H9 (cell line): ENCODE measurements around the gene MYMX. TPM values are rescaled to one million over a fixed set of nuclear protein-coding genes. Genes with fewer than 3 reads are reported as not detected.
A peak's percentile ranks its signal among the peaks of the same experiment; 100 is the strongest.
"Not testable (repeated sequence)": the region's sequence is repeated elsewhere in the genome, so short reads cannot be mapped to it uniquely, and the experiment has no call there.

Source experiments
- DNase-seq: peaks from one replicate; pipeline ENCODE4 v3.0.0-alpha.2; 2017
- H2AFZ ChIP-seq: one replicate; pipeline ENCODE4 v1.6.1; 2013; ENCODE audit warnings: mild to moderate bottlenecking, low read length, control low read depth, moderate library complexity
- H2AK5ac ChIP-seq: 2 replicates; pipeline ENCODE4 v1.6.1; 2013; ENCODE audit warnings: low read length, control low read depth, mixed read lengths; ENCODE audit not compliant: insufficient read length
- H2BK120ac ChIP-seq: one replicate; pipeline ENCODE4 v1.6.1; 2013; ENCODE audit warnings: low read depth, mild to moderate bottlenecking, low read length, control low read depth, inconsistent platforms; ENCODE audit not compliant: poor library complexity, severe bottlenecking
- H2BK12ac ChIP-seq: 2 replicates; pipeline ENCODE4 v1.6.1; 2013; ENCODE audit warnings: low read length, control low read depth, mixed read lengths, low read depth; ENCODE audit not compliant: insufficient read length
- H2BK15ac ChIP-seq: 2 replicates; pipeline ENCODE4 v1.6.1; 2013; ENCODE audit warnings: low read depth, low read length, control low read depth
- H2BK20ac ChIP-seq: one replicate; pipeline ENCODE4 v1.6.1; 2013; ENCODE audit warnings: low read depth, mild to moderate bottlenecking, low read length, control low read depth, inconsistent platforms; ENCODE audit not compliant: poor library complexity, severe bottlenecking
- H2BK5ac ChIP-seq: 2 replicates; pipeline ENCODE4 v1.6.1; 2013; ENCODE audit warnings: low read length, control low read depth, mixed read lengths; ENCODE audit not compliant: insufficient read length
- H3K14ac ChIP-seq: 2 replicates; pipeline ENCODE4 v1.6.1; 2013; ENCODE audit warnings: low read length, control low read depth; ENCODE audit not compliant: insufficient read depth
- H3K18ac ChIP-seq: 2 replicates; pipeline ENCODE4 v1.6.1; 2013; ENCODE audit warnings: low read depth, mild to moderate bottlenecking, mixed read lengths, low read length, control low read depth; ENCODE audit not compliant: insufficient read length
- H3K23ac ChIP-seq: 2 replicates; pipeline ENCODE4 v1.6.1; 2013; ENCODE audit warnings: low read length, control low read depth, mixed read lengths, low read depth; ENCODE audit not compliant: insufficient read length
- H3K23me2 ChIP-seq: 2 replicates; pipeline ENCODE4 v1.6.1; 2013; ENCODE audit warnings: low read depth, mild to moderate bottlenecking, mixed read lengths, low read length, control low read depth; ENCODE audit not compliant: insufficient read length, poor library complexity, severe bottlenecking
- H3K27ac ChIP-seq: 2 replicates; pipeline ENCODE4 v1.5.1; 2013; ENCODE audit warnings: low read length, control low read depth, mixed read lengths, low read depth; ENCODE audit not compliant: insufficient read length
- H3K27me3 ChIP-seq: 2 replicates; pipeline ENCODE4 v1.6.1; 2013; ENCODE audit warnings: low read length, control low read depth, inconsistent platforms; ENCODE audit not compliant: insufficient read depth
- H3K4ac ChIP-seq: 2 replicates; pipeline ENCODE4 v1.6.1; 2013; ENCODE audit warnings: low read depth, mild to moderate bottlenecking, control low read depth, inconsistent platforms, low read length, moderate library complexity
- H3K4me1 ChIP-seq: 2 replicates; pipeline ENCODE4 v1.6.1; 2013; ENCODE audit warnings: low read length, control low read depth, inconsistent platforms; ENCODE audit not compliant: insufficient read depth
- H3K4me2 ChIP-seq: 2 replicates; pipeline ENCODE4 v1.6.1; 2013; ENCODE audit warnings: low read length, control low read depth, mixed read lengths; ENCODE audit not compliant: insufficient read length, insufficient read depth
- H3K56ac ChIP-seq: 2 replicates; pipeline ENCODE4 v1.6.1; 2013; ENCODE audit warnings: low read depth, mild to moderate bottlenecking, mixed read lengths, low read length, control low read depth; ENCODE audit not compliant: insufficient read length
- H3K79me1 ChIP-seq: 2 replicates; pipeline ENCODE4 v1.6.1; 2013; ENCODE audit warnings: low read depth, mild to moderate bottlenecking, moderate library complexity, low read length, control low read depth, inconsistent platforms; ENCODE audit not compliant: insufficient read depth, poor library complexity, severe bottlenecking
- H3K79me2 ChIP-seq: 2 replicates; pipeline ENCODE4 v1.6.1; 2013; ENCODE audit warnings: low read length, control low read depth, inconsistent platforms; ENCODE audit not compliant: insufficient read depth
- H3K9ac ChIP-seq: 2 replicates; pipeline ENCODE4 v1.6.1; 2013; ENCODE audit warnings: low read length, control low read depth, mixed read lengths; ENCODE audit not compliant: insufficient read length; ENCODE audit errors: extremely low read depth
- H3K9me3 ChIP-seq: one replicate; pipeline ENCODE4 v1.6.1; 2013; ENCODE audit warnings: low read depth, low read length, inconsistent platforms; ENCODE audit not compliant: control insufficient read depth
- H3T11ph ChIP-seq: one replicate; pipeline ENCODE4 v1.6.1; 2013; ENCODE audit warnings: mild to moderate bottlenecking, low read length, control low read depth, inconsistent platforms
- H4K20me1 ChIP-seq: one replicate; pipeline ENCODE4 v1.6.1; 2013; ENCODE audit not compliant: control insufficient read depth, insufficient read length, insufficient read depth
- H4K5ac ChIP-seq: 2 replicates; pipeline ENCODE4 v1.6.1; 2013; ENCODE audit warnings: low read depth, mild to moderate bottlenecking, mixed read lengths, low read length, control low read depth; ENCODE audit not compliant: insufficient read length
- H4K8ac ChIP-seq: replicated peaks from 2 replicates; pipeline ENCODE4 v1.6.1; 2013; ENCODE audit warnings: low read length, control low read depth, mixed read lengths, low read depth; ENCODE audit not compliant: insufficient read length
- H4K91ac ChIP-seq: 2 replicates; pipeline ENCODE4 v1.6.1; 2013; ENCODE audit warnings: low read depth, mild to moderate bottlenecking, moderate library complexity, mixed read lengths, low read length, control low read depth; ENCODE audit not compliant: insufficient read length
- H3K27ac Mint-ChIP-seq, 3 experiments: 2 replicates in 2 of 3; 3 replicates in 1 of 3; pipeline ENCODE4 v1.8.0; 2020 to 2021; ENCODE audit warnings: mixed read lengths in 3 of 3, mild to moderate bottlenecking in 1 of 3, moderate library complexity in 1 of 3
- H3K27me3 Mint-ChIP-seq: 2 replicates; pipeline ENCODE4 v1.8.0; 2021; ENCODE audit warnings: low read depth, mild to moderate bottlenecking, moderate library complexity, mixed read lengths
- H3K36me3 Mint-ChIP-seq, 3 experiments: 2 replicates in 2 of 3; 3 replicates in 1 of 3; pipeline ENCODE4 v1.8.0; 2020 to 2021; ENCODE audit warnings: low read depth in 3 of 3, mixed read lengths in 3 of 3; ENCODE audit not compliant: insufficient read depth in 1 of 3
- H3K4me1 Mint-ChIP-seq, 2 experiments: 2 replicates each; pipeline ENCODE4 v1.8.0; 2020; ENCODE audit warnings: mixed read lengths in 2 of 2
- H3K4me3 Mint-ChIP-seq, 2 experiments: 2 replicates in 1 of 2; 3 replicates in 1 of 2; pipeline ENCODE4 v1.8.0; 2020 to 2021; ENCODE audit warnings: mild to moderate bottlenecking in 2 of 2, mixed read lengths in 2 of 2, moderate library complexity in 1 of 2
- H3K9me3 Mint-ChIP-seq, 2 experiments: 2 replicates in 1 of 2; 3 replicates in 1 of 2; pipeline ENCODE4 v1.8.0; 2020; ENCODE audit warnings: mild to moderate bottlenecking in 2 of 2, mixed read lengths in 2 of 2, moderate library complexity in 1 of 2
- WGBS: extraction: QIAGEN DNeasy Blood & Tissue Kit; methylation state at CpG from one replicate; pipeline ENCODE4 v1.1.7; 2013; ENCODE audit warnings: missing lambda C conversion rate, low lambda C conversion rate, mixed read lengths; ENCODE audit not compliant: insufficient read length; ENCODE audit errors: extremely low coverage; 5-methylcytosine and 5-hydroxymethylcytosine counted together
- total RNA-seq: library from RNA; stranded (reverse); gene quantifications from 2 replicates; pipeline ENCODE4 v1.2.1, GENCODE V29; 2021
- TF ChIP-seq, protein P1 (sequence below): fragments of 200-600 bp; sonication (generic); conservative IDR thresholded peaks from 3 replicates; pipeline ENCODE4 v1.8.0; 2021; ENCODE audit warnings: antibody characterized with exemption, mild to moderate bottlenecking

Gene MYMX
- total RNA-seq, 1 experiment from 2014 or later: 1.1 TPM

DNA sequence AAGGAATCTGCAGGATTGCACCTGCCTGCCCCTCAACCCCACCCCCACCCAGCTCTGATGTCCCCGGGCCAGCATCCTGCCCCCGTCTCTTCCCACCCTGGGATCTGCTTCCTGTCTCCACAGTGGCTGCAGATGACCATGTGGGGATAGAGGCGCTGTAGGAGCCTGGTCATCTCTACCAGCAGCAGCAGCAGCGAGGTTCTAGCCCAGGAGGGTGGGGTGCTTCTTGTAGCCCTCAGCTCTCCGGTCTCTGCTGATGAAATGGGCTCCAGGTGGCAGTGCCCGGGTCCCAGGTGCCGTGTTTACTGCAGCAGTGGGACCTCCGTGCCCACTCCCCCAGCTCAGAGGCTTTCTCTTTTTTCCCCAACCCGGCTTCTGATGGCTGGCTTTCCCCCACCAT, 32.9 kb upstream of the MYMX start:
- Histone ChIP-seq H2AFZ (no peak overlapping the region), H3K79me2 (no peaks in the 10 kb centered on the region), H2BK5ac (no peak overlapping the region), H4K5ac (no peak overlapping the region), H3K79me1 (no peaks in the 10 kb centered on the region), H3K4ac (no peak overlapping the region), H4K8ac (no peak overlapping the region), H2BK20ac (no peak overlapping the region), H3K23ac (no peak overlapping the region), H4K91ac (no peak overlapping the region), H3K14ac (no peak overlapping the region; the same call in 1 of the 2 replicates), H2AK5ac (no peak overlapping the region), H3K56ac (no peak overlapping the region), H3K4me2 (no peak overlapping the region), H2BK12ac (no peak overlapping the region), H2BK15ac (no peak overlapping the region), H3K9ac (no peak overlapping the region), H3K27ac (no peak overlapping the region), H4K20me1 (no peaks in the 10 kb centered on the region), H3K27me3 (no peaks in the 10 kb centered on the region), H3K9me3 (no peaks in the 10 kb centered on the region), H3K18ac (no peak overlapping the region), H3T11ph (no peak overlapping the region), H3K23me2 (no peaks in the 10 kb centered on the region), H3K4me1 (peaks cover 8% of the 10 kb centered on the region; the same call in 1 of the 2 replicates), H2BK120ac (no peak overlapping the region)
- Mint-ChIP-seq H3K27ac (no peak overlapping the region), H3K4me3 (no peak overlapping the region), H3K36me3 (no peaks in the 10 kb centered on the region), H3K9me3 (no peaks in the 10 kb centered on the region), H3K4me1 (peaks cover 19 to 27% of the 10 kb centered on the region in 2 experiments), H3K27me3 (peaks cover 4% of the 10 kb centered on the region)
- TF ChIP-seq, protein P1, sequence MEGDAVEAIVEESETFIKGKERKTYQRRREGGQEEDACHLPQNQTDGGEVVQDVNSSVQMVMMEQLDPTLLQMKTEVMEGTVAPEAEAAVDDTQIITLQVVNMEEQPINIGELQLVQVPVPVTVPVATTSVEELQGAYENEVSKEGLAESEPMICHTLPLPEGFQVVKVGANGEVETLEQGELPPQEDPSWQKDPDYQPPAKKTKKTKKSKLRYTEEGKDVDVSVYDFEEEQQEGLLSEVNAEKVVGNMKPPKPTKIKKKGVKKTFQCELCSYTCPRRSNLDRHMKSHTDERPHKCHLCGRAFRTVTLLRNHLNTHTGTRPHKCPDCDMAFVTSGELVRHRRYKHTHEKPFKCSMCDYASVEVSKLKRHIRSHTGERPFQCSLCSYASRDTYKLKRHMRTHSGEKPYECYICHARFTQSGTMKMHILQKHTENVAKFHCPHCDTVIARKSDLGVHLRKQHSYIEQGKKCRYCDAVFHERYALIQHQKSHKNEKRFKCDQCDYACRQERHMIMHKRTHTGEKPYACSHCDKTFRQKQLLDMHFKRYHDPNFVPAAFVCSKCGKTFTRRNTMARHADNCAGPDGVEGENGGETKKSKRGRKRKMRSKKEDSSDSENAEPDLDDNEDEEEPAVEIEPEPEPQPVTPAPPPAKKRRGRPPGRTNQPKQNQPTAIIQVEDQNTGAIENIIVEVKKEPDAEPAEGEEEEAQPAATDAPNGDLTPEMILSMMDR: no peak
- WGBS: no CpG with 5 or more reads among the region's 9 CpGs
- no peak for DNase-seq

DNA sequence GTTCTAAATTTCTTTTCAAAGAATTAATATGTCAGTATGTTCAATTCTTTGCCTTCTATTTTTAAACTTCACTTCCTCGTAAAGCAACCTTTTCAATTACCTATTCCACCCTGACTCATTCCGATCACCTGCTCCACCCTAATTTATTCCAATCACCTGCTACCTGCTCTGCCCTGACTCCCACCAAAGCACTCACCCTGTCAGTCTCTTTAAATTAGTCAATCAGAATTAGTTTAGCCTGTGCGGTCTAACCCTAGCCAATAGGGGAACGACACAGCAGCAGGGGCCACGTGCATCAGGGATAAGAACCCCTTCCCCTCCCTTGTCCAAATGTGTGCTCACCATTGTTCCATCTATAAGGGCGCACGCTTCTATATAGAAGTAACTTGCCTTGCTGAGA, 31.4 kb upstream of the MYMX start:
- not testable (repeated sequence) for DNase-seq, H4K20me1 ChIP-seq, H3K79me2 ChIP-seq, H3K56ac ChIP-seq, H3K23ac ChIP-seq, H3K27ac ChIP-seq, H2BK120ac ChIP-seq, H3T11ph ChIP-seq, H2AFZ ChIP-seq, H4K5ac ChIP-seq, H4K8ac ChIP-seq, H3K9ac ChIP-seq, H3K27me3 Mint-ChIP-seq, H3K4ac ChIP-seq, H3K18ac ChIP-seq, H2BK15ac ChIP-seq, H3K4me1 ChIP-seq, H2BK20ac ChIP-seq, H2BK12ac ChIP-seq, H3K9me3 Mint-ChIP-seq, H2BK5ac ChIP-seq, H4K91ac ChIP-seq, H3K27me3 ChIP-seq, H3K14ac ChIP-seq, H3K36me3 Mint-ChIP-seq, H3K9me3 ChIP-seq, H3K4me2 ChIP-seq, H2AK5ac ChIP-seq, H3K27ac Mint-ChIP-seq, H3K79me1 ChIP-seq, H3K23me2 ChIP-seq
- Mint-ChIP-seq H3K4me1 (peaks cover 19 to 27% of the 10 kb centered on the region in 2 experiments), H3K4me3 (peak overlapping the region in 1 of 2 experiments; percentile 13; a peak in 1 of 5 replicates)
- WGBS: no CpG with 5 or more reads among the region's 7 CpGs
